GM18511 (cell line): ENCODE results near the gene SCN4A.
"Not testable (repeated sequence)": the region's sequence is repeated elsewhere in the genome, so short reads cannot be mapped to it uniquely, and the experiment has no call there.

ENCODE experiments used
- ATAC-seq: cut with Tn5 transposase; IDR thresholded peaks from one replicate; pipeline ENCODE4 v1.9.1; 2021; ENCODE audit warnings: mild to moderate bottlenecking, moderate library complexity; ENCODE audit not compliant: unreplicated experiment

SCN4A gene

GRCh38 chr17:63889026-63889848 is 83.5 kb downstream of the SCN4A start:
- not testable (repeated sequence) for ATAC-seq
